K562 (cell line): ENCODE measurements around the gene MEX3D. TPM values are rescaled to one million over a fixed set of nuclear protein-coding genes. Genes with fewer than 3 reads are reported as not detected.

Source experiments
- ADNP ChIP-seq: fragments of 200-800 bp; sonication (Bioruptor generic); IDR thresholded peaks from 2 replicates; pipeline ENCODE4 v1.6.1; 2016; ENCODE audit warnings: missing genetic modification characterization, missing compliant biosample characterization
- HIVEP1 ChIP-seq: fragments of 250-450 bp; sonication (Bioruptor Pico); IDR thresholded peaks from 2 replicates; pipeline ENCODE4 v1.4.0; 2020; ENCODE audit warnings: mild to moderate bottlenecking
- KLF6 ChIP-seq: fragments of 250-450 bp; sonication (Bioruptor Pico); IDR thresholded peaks from 2 replicates; pipeline ENCODE4 v1.4.0; 2020; ENCODE audit warnings: mild to moderate bottlenecking, moderate library complexity, borderline replicate concordance
- NEUROD1 ChIP-seq: fragments of 150-350 bp; IDR thresholded peaks from 2 replicates; pipeline ENCODE4 v1.6.1; 2014; ENCODE audit warnings: borderline replicate concordance, low read length, low read depth; ENCODE audit not compliant: partially characterized antibody
- PPARD ChIP-seq: fragments of 250-450 bp; sonication (Bioruptor Pico); IDR thresholded peaks from 2 replicates; pipeline ENCODE4 v1.8.0; 2022; ENCODE audit warnings: inconsistent platforms, mild to moderate bottlenecking, moderate library complexity
- YY1 ChIP-seq, 3 experiments: IDR thresholded peaks; 2 replicates each; pipeline ENCODE4 v1.6.1; 2011; ENCODE audit warnings: low read length in 2 of 3, mild to moderate bottlenecking in 2 of 3, moderate library complexity in 2 of 3, borderline replicate concordance in 1 of 3, control low read depth in 1 of 3, low read depth in 1 of 3; ENCODE audit not compliant: insufficient read depth in 3 of 3, insufficient replicate concordance in 2 of 3, control insufficient read depth in 1 of 3, insufficient read length in 1 of 3; ENCODE audit errors: extremely low read depth in 1 of 3
- ZFX ChIP-seq: sonication (generic); formaldehyde crosslinking; IDR thresholded peaks from 2 replicates; pipeline ENCODE4 v1.8.0; 2022; ENCODE audit warnings: mild to moderate bottlenecking, missing genetic modification reagents, moderate library complexity
- polyA plus RNA-seq, 8 experiments: library from polyadenylated mRNA; depleted of rRNA in 4 of 8; stranded (reverse) in 5 of 8; unstranded in 3 of 8; fragments of >200 nt; fragmentation: Nextera tagmentation in 2 of 8; fragmentation: Illumina TruSeq in 1 of 8; extraction: Ambion mirVana in 2 of 8; extraction: Trizol in 1 of 8; gene quantifications; 2 replicates each; pipeline versions ENCODE4 v1.2.1 to v1.2.3, GENCODE V29; 2011 to 2014; ENCODE audit warnings: inconsistent platforms in 1 of 8, missing spikeins in 1 of 8
- total RNA-seq, 7 experiments: library from RNA; depleted of rRNA in 6 of 7; stranded (reverse); fragments of >200 nt in 6 of 7; fragmentation: Illumina TruSeq in 2 of 7; extraction: Trizol in 2 of 7; gene quantifications; 2 replicates each; pipeline versions ENCODE4 v1.2.1 to v1.2.3, GENCODE V29; 2011 to 2021; ENCODE audit warnings: low replicate concordance in 1 of 7
- TF ChIP-seq, protein P1 (sequence below): fragments of 250-450 bp; sonication (Bioruptor Pico); IDR thresholded peaks from 2 replicates; pipeline ENCODE4 v1.5.0; 2022; ENCODE audit warnings: mild to moderate bottlenecking
- TF ChIP-seq, protein P2 (sequence below): IDR thresholded peaks from 2 replicates; pipeline ENCODE4 v1.6.1; 2011; ENCODE audit warnings: borderline replicate concordance, low read depth, mild to moderate bottlenecking, moderate library complexity, low read length; ENCODE audit not compliant: insufficient read depth, poor library complexity, severe bottlenecking
- TF ChIP-seq, protein P3 (sequence below): fragments of 450-650 bp; formaldehyde crosslinking; conservative IDR thresholded peaks from 2 replicates; pipeline ENCODE4 v1.4.0; 2022; ENCODE audit warnings: mild to moderate bottlenecking, missing genetic modification characterization
- TF ChIP-seq, protein P4 (sequence below), 3 experiments: IDR thresholded peaks in 2 of 3; conservative IDR thresholded peaks in 1 of 3; 2 replicates each; pipeline ENCODE4 v1.5.1; 2011 to 2012; ENCODE audit warnings: low read length in 3 of 3, mild to moderate bottlenecking in 3 of 3, control low read depth in 2 of 3, improper control_type of control experiment in 1 of 3, inconsistent platforms in 1 of 3, low read depth in 1 of 3, mixed read lengths in 1 of 3, moderate library complexity in 1 of 3; ENCODE audit not compliant: insufficient read depth in 2 of 3
- TF ChIP-seq, protein P5 (sequence below), 2 experiments: fragments of 450-650 bp; IDR thresholded peaks; 2 replicates each; pipeline ENCODE4 v1.6.1; 2016
- TF ChIP-seq, protein P6 (sequence below): fragments of 200-800 bp; sonication (Bioruptor generic); IDR thresholded peaks from 2 replicates; pipeline ENCODE4 v1.6.1; 2017; ENCODE audit warnings: missing genetic modification characterization, missing compliant biosample characterization

Gene MEX3D
- total and polyA plus RNA-seq, 9 of the 15 experiments (the other 6 are each of a cell fraction or from before 2014, with no cell fraction given): 1.7 to 39.3 (median 5.7) TPM

DNA sequence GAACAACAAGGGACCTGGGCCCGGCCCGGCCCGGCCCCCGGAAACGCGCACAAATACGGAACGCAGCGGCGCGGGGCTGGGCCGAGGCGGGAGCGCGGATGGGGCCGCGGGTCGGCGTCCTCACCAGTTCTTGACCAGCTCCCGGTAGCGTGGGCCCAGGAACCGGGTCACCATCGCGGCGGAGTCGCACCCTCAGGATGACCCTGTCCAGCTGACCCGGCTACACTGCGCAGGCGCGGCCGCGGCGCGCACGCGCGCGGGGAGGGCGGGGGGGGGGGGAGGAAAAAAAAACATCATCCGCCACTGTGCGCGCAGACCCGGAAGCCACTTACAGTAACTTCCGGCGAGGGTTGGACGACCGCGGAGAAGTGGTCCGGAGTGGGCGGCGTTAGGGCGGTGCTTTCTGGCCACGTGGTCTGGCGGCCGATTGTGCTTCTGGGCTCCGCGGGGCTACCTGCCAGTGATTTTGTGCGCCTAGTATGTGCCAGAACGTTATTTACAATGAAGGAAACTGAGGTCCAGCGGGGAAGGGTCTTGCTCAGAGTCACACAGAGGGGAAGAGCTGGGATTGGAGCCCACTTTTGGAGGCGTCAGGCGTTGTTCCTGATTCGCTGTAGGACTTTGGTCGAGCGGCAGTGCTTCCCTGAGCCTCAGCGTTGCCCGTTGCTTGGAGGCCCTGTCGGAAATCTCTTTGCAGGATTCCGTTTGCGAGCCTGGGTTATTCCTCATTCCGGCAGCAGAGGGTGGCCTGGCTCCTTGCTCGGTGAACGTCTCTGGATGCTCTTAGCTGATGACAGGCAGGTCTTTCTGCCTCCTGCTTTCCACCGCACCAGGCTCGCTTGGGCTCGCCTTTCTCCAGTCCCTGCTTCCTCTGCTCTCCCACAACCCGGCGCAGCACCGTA is 37.4 kb upstream of the MEX3D start, which contains the start of gene UQCR11 (continued):
- TF ChIP-seq, protein P1, sequence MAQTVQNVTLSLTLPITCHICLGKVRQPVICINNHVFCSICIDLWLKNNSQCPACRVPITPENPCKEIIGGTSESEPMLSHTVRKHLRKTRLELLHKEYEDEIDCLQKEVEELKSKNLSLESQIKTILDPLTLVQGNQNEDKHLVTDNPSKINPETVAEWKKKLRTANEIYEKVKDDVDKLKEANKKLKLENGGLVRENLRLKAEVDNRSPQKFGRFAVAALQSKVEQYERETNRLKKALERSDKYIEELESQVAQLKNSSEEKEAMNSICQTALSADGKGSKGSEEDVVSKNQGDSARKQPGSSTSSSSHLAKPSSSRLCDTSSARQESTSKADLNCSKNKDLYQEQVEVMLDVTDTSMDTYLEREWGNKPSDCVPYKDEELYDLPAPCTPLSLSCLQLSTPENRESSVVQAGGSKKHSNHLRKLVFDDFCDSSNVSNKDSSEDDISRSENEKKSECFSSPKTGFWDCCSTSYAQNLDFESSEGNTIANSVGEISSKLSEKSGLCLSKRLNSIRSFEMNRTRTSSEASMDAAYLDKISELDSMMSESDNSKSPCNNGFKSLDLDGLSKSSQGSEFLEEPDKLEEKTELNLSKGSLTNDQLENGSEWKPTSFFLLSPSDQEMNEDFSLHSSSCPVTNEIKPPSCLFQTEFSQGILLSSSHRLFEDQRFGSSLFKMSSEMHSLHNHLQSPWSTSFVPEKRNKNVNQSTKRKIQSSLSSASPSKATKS (CRISPR knock-in tag): no peak
- TF ChIP-seq KLF6 (CRISPR knock-in tag): no peak
- TF ChIP-seq NEUROD1: no peak
- no peak for TF ChIP-seq ADNP (tag)
- TF ChIP-seq, protein P2, sequence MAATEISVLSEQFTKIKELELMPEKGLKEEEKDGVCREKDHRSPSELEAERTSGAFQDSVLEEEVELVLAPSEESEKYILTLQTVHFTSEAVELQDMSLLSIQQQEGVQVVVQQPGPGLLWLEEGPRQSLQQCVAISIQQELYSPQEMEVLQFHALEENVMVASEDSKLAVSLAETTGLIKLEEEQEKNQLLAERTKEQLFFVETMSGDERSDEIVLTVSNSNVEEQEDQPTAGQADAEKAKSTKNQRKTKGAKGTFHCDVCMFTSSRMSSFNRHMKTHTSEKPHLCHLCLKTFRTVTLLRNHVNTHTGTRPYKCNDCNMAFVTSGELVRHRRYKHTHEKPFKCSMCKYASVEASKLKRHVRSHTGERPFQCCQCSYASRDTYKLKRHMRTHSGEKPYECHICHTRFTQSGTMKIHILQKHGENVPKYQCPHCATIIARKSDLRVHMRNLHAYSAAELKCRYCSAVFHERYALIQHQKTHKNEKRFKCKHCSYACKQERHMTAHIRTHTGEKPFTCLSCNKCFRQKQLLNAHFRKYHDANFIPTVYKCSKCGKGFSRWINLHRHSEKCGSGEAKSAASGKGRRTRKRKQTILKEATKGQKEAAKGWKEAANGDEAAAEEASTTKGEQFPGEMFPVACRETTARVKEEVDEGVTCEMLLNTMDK: no peak
- no peak for TF ChIP-seq HIVEP1 (CRISPR knock-in tag)
- TF ChIP-seq, protein P3, sequence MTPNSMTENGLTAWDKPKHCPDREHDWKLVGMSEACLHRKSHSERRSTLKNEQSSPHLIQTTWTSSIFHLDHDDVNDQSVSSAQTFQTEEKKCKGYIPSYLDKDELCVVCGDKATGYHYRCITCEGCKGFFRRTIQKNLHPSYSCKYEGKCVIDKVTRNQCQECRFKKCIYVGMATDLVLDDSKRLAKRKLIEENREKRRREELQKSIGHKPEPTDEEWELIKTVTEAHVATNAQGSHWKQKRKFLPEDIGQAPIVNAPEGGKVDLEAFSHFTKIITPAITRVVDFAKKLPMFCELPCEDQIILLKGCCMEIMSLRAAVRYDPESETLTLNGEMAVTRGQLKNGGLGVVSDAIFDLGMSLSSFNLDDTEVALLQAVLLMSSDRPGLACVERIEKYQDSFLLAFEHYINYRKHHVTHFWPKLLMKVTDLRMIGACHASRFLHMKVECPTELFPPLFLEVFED (CRISPR knock-in tag): no peak
- TF ChIP-seq, protein P4, sequence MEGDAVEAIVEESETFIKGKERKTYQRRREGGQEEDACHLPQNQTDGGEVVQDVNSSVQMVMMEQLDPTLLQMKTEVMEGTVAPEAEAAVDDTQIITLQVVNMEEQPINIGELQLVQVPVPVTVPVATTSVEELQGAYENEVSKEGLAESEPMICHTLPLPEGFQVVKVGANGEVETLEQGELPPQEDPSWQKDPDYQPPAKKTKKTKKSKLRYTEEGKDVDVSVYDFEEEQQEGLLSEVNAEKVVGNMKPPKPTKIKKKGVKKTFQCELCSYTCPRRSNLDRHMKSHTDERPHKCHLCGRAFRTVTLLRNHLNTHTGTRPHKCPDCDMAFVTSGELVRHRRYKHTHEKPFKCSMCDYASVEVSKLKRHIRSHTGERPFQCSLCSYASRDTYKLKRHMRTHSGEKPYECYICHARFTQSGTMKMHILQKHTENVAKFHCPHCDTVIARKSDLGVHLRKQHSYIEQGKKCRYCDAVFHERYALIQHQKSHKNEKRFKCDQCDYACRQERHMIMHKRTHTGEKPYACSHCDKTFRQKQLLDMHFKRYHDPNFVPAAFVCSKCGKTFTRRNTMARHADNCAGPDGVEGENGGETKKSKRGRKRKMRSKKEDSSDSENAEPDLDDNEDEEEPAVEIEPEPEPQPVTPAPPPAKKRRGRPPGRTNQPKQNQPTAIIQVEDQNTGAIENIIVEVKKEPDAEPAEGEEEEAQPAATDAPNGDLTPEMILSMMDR (IDR thresholded peaks at IDR 0.05 in 2 of 3, conservative IDR thresholded peaks at IDR 0.05 in 1 of 3; ENCODE audit: insufficient read depth in 2 of 3, low read depth in 1 of 3, low read length in 3 of 3): peak; percentile 75 to 79 (median 78)
- TF ChIP-seq PPARD (CRISPR knock-in tag): no peak
- peak; percentile 55 for TF ChIP-seq ZFX
- TF ChIP-seq, protein P5, sequence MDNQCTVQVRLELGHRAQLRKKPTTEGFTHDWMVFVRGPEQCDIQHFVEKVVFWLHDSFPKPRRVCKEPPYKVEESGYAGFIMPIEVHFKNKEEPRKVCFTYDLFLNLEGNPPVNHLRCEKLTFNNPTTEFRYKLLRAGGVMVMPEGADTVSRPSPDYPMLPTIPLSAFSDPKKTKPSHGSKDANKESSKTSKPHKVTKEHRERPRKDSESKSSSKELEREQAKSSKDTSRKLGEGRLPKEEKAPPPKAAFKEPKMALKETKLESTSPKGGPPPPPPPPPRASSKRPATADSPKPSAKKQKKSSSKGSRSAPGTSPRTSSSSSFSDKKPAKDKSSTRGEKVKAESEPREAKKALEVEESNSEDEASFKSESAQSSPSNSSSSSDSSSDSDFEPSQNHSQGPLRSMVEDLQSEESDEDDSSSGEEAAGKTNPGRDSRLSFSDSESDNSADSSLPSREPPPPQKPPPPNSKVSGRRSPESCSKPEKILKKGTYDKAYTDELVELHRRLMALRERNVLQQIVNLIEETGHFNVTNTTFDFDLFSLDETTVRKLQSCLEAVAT (IDR thresholded peaks at IDR 0.05): peak in 1 of 2 experiments; percentile 28; a peak in 2 of 4 replicates
- TF ChIP-seq, protein P6, sequence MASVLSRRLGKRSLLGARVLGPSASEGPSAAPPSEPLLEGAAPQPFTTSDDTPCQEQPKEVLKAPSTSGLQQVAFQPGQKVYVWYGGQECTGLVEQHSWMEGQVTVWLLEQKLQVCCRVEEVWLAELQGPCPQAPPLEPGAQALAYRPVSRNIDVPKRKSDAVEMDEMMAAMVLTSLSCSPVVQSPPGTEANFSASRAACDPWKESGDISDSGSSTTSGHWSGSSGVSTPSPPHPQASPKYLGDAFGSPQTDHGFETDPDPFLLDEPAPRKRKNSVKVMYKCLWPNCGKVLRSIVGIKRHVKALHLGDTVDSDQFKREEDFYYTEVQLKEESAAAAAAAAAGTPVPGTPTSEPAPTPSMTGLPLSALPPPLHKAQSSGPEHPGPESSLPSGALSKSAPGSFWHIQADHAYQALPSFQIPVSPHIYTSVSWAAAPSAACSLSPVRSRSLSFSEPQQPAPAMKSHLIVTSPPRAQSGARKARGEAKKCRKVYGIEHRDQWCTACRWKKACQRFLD: peak; percentile 61; the same call in 1 of the 2 replicates
- peak in 1 of 3 experiments; percentile 59 for TF ChIP-seq YY1 (IDR thresholded peaks at IDR 0.05; ENCODE audit: borderline replicate concordance in 1 of 3, control insufficient read depth in 1 of 3, extremely low read depth in 1 of 3, insufficient read depth in 3 of 3, insufficient read length in 1 of 3, insufficient replicate concordance in 2 of 3, low read depth in 1 of 3, low read length in 2 of 3)
